Stimulated activated CD4-positive, alpha-beta T cell treated with anti-CD3 and anti-CD28 coated beads, Interleukin-1b, Interleukin-23, amount 100 ng/mL, for 48 hours (primary cell): ENCODE results near the gene APBB2.
"Not testable (repeated sequence)": the region's sequence is repeated elsewhere in the genome, so short reads cannot be mapped to it uniquely, and the experiment has no call there.

Experiments
- DNase-seq: peaks from one replicate; pipeline ENCODE4 v3.0.0-alpha.2; 2020

Gene APBB2

DNA sequence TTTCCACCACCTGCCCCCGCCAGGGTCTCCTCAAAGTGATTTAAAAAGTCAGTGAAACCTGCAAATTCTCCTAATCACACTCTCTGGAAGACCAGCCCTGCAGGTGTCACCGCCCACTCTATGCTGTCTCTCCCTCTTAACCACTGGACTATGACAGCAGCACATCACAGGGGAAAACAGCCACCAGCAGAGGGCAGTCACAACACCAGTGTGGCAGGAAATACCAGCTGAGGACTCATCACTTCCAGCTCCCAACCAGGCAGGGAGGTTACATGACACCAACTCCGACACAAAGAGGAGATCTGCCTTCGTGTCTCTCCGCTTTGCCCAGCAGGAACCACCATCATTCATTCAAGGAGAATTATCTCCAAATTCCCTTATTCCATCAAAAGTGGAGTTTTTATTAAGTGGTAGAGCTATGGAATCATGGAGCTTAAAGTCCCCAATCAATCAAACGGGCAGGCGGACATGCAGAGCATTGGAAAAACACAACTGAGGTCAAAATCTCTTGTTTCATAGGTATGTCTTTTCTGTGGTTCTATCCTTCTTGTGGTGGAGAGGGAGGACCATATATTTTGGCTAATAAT is 373.3 kb downstream of the APBB2 start:
- peak; percentile 86 for DNase-seq

DNA sequence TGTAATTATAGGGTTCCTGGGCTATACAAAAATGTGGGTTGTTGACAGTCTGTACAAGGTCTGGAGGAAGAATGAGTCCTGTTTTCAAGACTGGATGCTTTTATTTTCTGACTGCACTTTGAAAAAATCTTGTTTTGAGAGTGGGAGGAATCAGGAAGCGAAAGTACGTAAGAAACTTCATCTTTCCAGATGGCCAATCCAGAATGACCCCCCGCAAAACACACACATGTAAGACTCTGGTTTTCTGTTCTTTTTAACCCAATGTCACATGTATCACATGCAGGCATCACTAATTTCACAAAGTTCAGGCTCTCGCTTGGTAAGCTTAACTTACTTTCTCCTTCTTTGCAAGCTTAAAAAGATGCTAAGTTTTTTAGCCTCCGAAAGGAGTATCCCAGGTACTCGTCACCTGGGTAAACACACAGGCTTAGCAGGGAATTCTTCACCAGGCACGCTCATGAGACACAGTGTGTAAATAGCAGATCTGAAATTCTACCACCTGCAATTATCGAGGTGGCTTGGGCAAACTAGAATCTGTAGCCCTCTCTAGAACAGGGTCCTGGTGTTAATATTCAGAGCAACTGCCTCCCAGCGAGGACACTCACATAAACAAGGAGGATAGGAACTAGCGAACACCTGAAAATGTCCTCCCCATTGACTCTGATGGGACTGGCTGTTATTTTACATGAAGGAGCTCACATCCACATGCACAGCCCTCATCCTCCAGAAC is 373.9 kb downstream of the APBB2 start:
- no peak for DNase-seq

DNA sequence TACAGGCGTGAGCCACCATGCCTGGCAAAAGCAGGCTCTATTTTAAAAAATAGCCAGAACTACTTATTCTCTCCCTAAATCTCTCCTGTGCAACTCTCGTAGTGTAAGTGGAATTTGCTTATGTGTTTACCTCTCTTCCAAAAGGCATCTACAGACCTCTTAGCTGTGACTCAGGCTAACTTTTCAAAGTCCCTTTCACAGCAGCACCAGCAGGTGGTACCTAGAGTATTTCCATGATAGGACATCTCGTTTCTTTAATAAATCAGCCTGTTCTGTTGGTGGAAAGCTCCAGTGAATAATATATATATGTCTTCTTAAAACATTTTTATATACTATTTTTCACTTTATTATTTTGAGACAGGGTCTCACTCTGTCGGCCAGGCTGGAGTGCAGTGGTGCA is 375.6 kb downstream of the APBB2 start:
- DNase-seq, result no peak

DNA sequence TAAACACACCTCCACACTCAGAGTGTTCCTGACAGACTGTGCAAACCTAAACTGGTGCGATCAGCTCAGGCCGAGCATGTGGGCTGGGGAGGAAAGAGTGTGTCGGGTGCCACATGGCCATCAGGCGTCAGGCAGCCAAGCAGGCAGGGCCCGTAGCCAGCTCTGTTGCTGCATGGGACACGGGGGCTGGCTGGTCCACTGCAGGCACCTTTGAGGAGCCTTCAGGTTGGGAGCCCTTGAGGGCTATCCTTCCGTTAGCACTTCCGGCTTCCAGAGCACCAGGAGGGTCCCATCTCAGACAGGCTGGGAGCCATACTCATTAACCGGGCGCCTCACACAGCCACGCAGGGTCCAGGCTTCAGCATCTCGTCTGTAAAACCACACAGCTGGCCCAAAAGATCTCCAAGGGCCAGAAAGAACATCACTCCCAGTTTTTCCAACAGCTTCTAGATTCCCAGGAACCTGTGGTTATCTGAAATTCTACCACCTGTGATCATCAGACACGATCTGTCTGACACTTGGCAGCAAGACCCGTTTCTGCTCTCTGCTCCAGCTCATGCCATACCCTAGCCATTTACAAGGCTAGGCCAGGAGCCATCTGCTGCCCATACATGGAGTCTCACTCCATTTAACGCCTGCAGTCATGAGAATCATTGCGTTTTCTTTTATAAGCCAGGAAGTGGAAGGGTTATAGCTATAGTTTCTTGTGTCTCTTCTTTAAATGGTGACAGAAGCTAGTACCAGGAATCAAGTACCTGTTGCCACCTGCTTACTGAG is 377.1 kb downstream of the APBB2 start:
- DNase-seq, result no peak

DNA sequence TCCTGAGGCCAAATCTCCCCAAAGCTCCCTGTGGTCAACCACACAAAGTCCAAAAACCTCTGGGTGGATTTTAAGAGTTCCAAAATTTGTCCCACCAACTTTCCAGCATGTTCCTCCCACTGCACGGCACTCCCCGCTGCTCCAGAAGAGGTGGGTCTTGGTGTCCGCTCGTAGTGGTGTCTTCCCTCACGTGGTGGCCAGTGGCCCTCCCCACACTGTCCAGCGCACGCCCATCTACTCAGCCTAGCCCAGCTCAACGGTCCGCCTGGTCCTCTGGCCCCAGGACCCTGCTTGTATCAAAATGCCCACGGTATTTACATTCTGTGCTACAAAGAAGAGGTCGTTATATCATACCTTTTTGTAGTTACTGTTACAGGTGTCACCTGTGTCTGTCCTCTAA is 381.1 kb downstream of the APBB2 start:
- no peak for DNase-seq

DNA sequence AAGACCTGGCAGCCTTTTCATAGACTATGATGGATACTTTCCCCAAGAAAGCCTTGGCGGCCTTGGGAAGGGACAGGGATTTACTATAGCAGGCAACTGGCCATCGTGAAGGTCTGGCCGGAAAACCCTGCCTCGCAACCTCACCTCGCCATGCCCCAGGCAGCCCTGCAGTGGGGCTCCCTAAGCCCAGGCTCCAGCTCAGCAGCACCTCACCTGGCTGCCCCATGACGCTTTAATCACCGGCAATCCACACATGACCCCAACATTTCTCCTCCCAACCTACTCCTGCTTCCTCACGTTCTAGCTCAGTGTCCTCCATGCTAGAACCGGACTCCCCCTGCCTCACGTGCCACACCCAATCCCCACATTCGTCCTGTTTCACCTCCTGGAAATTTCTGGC is 382.2 kb downstream of the APBB2 start:
- no peak for DNase-seq

DNA sequence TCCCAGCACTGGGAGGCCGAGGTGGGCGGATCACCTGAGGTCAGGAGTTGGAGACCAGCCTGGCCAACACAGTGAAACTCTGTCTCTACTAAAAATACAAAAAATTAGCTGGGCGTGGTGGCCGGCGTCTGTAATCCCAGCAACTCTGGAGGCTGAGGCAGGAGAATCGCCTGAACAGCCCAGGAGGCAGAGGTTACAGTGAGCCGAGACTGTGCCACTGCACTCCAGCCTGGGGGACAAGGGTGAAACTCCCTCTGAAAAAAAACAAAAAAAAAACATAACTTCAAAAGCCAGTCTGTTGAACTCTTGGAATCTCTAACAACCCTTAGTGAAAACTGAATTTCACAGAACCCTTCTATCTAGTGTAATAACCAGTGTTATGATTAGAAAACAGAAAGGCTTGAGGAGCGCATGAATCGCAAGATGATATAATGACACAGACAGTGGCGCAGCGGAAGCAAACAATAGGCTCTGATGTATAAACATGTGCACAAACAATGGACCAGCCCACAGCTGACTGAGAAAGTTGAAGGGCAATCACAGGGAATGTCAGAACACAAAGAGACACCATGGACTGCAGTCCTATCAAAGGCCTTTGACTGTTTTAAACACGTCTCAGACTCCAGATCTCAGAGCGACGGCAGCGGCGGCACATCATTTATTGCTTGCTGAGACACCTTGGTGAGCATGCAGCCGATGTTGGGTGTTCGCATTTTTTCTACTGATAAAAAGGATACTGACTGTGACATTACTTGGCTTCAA is 383.0 kb downstream of the APBB2 start:
- no peak for DNase-seq

DNA sequence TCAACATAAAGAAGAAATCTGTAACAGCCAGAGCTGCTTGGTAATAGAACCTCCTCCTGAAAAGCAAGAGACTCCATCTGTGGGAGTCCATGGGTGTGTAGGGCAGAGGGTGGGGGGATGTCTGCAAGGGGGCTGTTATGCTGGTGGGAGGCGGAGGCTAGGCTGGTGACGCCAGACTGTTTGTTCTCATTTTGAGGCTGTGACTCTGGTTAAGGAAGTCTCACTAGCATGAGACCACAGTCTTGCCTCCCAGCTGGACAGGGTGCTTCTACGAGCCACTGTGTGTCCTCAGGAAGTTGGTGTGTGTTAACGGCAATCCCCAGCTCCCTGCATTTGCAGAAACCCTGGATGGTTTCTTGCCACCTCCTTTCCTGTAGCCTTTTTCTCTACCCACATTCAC is 384.8 kb downstream of the APBB2 start:
- DNase-seq, result no peak

DNA sequence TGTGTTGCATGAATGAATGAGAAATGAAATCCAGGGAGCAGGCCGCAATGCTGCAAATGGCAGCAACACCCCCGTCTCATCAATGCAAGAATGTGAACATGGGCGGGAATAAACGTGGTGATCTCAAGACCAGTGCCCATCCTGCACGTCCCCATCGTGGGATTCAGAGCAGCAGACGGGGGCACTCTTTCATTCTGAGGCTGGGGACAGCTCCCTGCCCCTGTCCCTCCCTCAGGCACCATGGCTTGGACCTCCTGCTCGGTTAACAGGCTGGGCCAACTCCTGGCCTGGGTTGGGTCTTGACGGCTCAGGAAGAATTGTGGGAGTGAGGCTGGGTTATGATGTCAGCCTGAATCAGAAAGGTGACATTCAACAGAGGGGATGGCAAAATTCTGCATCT is 385.7 kb downstream of the APBB2 start:
- no peak for DNase-seq

DNA sequence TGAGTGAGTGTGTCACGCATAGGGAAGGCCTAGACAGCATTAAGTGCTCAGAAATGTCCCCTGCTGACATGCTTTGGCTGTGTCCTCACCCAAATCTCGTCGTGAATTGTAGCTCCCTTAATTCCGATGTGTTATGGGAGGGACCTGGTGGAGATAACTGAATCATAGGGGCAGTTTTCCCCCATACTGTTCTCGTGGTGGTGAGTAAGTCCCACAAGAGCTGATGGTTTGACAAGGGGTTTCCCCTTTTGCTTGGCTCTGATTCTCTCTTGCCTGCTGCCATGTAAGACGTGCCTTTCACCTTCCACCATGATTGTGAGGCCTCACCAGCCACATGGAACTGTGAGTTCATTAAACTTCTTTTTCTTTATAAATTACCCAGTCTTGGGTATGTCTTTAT is 386.6 kb downstream of the APBB2 start:
- no peak for DNase-seq

DNA sequence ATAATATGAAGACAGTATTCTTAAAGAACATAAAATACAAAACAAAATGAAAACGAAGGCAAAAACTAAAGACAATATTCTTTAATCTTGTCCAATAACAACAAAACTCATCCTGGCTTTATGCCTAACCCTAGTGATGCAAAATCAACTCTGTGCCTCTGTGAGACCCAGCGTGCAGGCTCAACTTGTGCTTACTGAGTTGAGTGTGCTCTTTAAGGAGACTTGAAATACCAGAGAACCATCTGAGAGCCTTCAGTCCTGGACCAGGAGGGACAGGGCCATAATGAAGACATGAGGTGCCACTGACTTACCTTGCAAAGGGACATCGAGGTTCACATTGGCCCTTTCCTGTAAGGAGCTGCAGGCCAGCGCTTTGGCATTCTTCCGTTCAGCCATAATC is 387.5 kb downstream of the APBB2 start:
- DNase-seq, result no peak

DNA sequence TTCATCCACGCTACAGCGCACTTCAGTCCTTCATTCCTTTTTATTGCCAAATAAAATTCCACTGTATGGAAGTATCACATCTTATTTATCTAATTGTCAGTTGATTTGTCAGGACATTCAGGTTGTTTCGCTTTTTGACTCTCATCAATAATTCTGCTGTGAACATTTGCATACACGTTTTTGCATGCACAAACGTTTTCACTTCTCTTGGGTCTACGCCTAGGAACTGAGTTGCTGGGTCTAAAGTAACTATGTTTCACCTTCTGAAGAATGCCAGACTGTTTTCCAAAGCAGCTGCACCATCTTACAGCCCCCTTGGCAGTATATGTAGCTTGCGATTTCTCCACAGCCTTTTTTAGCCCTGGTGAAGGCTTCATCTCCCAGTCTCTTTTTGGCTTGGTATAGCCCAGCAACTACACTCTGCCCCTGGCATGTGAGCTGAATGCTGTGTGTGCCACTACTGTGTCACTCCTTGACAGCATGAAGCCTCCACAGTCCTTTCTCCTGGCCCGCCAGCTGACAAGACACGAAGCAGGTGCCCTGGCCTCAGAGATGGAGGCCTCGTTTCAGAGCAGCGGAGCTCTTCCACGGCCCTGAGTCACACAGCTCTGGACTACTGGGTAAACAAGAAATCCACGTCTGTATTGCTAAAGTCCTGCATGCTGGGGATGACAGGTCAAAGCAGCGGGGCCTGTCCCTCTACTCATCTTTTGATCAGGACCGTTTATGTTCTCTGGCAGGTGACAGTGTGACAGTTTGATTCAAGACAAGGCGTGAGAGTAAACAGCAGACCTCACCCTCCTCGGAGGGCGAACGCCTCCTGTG is 389.1 kb downstream of the APBB2 start:
- no peak for DNase-seq

DNA sequence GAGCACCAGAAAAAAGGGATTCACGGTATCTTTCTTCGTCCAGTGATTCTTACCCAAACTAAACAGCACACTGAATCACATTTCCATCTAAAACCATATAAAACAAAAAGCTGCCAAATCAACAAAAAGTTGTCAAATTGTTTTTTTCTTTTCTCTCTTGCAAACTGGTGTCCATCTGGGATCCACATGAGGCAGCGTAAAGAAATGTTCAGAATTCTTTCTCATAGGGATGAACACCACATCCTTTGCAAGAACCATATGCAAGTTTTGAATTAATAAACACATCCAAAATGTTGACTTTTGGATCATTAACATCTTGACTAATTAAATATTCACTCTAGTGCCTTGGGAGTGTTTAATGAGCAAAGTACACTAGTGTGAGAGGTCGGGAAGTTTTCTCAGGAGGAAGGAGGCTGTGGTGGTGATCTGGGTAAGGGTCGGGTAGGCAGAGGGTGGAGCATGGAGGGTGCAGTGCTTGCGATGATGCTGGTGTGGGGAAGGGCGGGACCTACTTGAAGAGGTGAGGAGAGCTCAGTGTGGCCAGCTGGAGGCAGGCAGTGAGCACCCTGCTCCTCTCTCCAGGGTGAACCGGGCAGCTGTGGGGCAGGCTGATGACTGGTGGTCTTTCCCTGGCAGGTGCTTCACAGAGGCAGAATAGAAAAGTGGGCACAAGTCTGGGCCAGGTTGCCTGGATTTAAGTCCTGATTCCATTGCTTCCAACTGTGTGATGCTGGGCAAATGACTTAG is 391.7 kb downstream of the APBB2 start:
- no peak for DNase-seq

DNA sequence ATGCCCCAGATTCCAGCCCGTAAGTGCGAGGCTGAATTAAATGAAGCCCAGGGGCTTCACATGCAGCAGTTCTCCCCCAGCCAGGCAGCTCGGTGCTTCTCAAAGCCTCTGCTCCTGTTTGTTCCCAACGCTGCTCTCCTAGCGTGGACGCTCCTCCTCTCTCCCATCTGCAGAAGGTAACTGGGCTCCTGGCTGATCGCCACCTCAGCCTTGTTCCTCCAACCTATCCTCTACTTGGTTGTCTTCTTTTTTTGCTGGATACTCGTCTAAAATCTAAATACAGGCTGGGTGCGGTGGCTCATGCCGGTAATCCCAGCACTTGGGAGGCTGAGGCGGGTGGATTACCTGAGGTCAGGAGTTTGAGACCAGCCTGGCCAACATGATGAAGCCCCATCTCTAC is 394.2 kb downstream of the APBB2 start:
- DNase-seq, result no peak

DNA sequence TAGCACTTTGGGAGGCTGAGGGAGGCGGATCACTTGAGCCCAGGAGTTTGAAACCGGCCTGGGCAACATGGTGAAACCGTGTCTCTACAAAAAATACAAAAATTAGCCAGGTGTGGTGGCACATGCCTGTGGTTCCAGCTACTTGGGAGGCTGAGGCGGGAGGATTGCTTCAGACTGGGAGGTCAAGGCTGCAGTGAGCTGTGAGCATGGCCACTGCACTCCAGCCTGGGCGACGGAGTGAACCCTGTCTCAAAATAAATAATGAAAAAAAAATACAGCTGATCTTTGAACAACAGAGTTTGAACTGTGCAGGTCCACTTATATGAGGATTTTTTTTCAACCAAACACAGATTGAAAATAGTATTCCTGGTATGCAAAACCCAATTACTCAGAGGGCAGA is 397.2 kb downstream of the APBB2 start:
- not testable (repeated sequence) for DNase-seq

DNA sequence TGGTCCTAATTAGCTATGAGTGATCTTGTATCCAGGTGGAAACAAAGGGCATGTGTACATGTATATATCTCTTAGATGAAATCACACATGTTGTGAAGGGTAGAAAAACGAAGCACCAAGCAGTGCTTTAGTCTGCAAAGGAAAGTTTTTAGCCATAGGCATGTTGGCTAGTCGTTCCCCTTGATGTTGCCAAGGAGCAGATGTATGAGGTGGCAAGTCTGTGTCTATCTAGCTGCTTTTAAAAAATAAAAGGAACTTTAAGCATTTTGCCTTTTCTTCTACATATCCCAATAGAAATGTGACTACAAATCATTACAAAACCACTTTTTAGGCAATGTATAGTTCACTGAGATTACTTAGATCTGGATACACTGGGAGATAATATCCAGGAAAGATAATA is 401.5 kb downstream of the APBB2 start:
- DNase-seq, result no peak

DNA sequence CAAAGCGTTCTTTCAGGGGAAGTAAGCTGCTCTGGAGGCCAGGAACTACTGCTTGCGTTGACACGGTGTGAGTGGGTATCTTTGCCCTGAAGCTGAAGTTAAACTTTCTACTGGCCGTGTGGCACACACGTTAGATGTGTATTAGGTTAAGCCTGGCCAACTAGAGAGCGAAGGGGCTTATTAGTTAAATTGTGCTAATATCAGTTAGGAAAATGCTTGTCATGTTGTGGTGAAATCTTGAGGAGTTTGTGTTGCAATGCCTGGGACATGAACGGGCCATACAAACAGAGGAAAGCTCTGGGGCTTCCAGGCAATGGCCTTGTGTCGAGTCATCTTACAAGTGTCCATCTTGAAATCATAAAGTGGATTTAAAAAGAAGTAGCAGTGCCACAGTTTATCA is 402.0 kb downstream of the APBB2 start:
- no peak for DNase-seq

DNA sequence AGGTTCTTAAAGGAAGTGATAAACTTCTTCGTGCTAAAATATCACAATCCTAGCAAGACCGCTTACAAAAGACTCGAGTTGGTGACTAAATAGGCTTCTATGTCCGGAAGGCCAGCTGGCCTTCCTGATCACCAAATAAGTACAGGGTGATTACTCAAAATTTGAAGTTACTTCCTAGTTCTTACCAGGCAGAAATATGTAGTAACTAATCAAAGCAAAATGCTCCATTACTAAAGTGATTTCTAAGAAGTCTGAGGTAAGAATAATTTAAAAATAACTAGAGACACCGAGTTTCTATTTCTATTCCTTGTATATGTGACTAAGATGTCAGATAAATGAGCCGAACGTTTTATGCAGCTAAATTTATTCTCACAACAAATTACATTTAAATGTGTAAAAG is 402.4 kb downstream of the APBB2 start:
- no peak for DNase-seq

DNA sequence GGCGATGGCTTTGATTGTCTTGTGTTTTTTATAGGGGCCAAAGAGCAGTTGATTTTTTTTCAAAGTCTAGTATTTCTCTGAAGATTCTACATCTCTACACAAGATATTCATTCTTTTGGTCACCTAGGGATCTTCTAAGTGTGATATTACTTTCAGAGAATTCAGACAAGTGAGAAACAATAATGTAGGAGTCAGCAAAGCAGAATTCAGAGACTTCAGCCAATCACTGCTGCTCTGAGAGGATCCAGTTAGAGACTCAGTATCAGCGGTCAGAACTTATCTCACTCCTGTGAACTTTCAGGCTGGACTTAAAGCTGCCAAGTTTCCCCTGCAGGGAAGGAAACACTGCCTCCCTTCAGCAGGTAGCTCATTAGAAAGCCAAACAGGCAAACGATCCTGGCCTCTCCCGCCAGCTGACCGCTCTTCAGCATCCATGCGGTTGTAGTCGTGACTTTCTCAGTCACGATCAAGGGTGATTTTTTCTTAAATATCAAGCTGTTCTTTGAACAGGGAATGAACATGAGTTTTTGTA is 405.4 kb downstream of the APBB2 start:
- DNase-seq, result no peak

DNA sequence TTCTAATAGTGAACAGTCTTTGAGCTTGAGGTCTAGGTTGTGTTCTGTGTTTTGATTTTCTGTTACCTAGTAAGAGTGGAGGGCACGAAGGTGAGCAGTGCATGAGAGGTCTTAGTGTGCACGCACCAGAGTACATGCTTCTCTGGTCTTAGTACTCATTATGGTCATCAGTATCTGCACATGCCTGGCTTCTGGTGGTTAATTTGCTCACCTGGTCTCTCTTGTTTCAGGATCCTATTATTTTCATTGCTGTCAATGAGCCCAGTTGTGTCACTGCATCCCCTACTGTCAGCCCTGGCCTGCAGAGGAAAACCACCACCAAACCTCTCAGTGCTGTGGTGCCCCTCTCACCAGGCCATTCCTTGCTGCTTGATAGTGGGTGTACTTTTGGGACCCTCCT is 409.7 kb downstream of the APBB2 start:
- no peak for DNase-seq

DNA sequence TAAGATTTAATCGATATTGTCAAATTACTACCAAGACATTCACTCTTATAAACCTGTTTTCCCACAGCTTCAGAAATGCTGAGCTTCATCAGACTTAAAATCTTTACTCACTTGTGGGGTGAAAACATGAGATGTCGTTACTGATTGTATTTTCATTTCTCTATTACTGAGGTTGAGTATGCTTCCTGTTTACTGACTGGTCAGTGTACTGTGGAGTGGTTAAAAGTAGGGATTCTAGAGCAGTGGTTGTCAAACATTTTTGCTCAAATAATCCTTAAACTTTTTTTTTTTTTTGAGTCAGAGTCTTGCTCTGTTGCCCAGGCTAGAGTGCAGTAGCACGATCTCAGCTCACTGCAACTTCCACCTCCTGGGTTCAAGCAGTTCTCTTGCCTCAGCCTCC is 414.3 kb downstream of the APBB2 start:
- DNase-seq, result no peak

DNA sequence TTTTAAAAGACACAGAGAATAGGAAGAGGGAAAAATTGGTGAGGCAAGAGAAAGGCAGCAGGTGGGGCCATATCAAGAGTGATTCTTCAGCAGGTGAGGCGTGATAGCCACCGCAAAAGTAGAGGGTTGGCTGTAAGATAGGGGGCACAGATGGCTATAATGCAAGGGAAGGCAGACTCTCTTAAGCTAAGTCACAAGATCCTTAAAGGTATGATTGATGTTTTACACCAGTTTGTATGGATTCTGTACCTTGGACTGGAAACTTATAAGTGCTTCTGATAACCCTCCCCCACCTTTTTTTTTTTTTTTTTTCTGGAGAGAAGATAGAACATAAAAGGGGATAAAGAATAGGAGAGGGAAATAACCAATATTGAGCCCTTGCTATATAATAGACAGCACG is 424.6 kb downstream of the APBB2 start:
- no peak for DNase-seq
